H1 (cell line): ENCODE data around the gene KIF23. TPM values are rescaled to one million over a fixed set of nuclear protein-coding genes. Genes with fewer than 3 reads are reported as not detected.
A peak's percentile ranks its signal among the peaks of the same experiment; 100 is the strongest.

Experiments used
- CTCF ChIA-PET: fragments of 300-600 bp; sonication (Branson Sonifier 250); formaldehyde crosslinking; loops from one replicate; lab custom pipeline; 2021; ENCODE audit not compliant: partially characterized antibody; lab: Charles Lee
- POLR2A ChIA-PET: fragments of 300-600 bp; sonication (Branson Sonifier 250); formaldehyde crosslinking; loops from one replicate; lab custom pipeline; 2021; ENCODE audit warnings: inconsistent platforms; ENCODE audit not compliant: partially characterized antibody; lab: Charles Lee
- DNase-seq, 2 experiments: peaks; one replicate each; pipeline versions ENCODE4 v3.0.0 to v3.0.0-alpha.2; 2010 to 2022; ENCODE audit warnings: low spot score in 2 of 2, low read depth in 1 of 2, mixed read lengths in 1 of 2
- FAIRE-seq: peaks from 2 replicates; lab custom pipeline; 2011; peaks lifted over from hg19 to GRCh38; lab: Jason Lieb, UNC
- H2AFZ ChIP-seq: 2 replicates; pipeline ENCODE4 v1.8.1; 2012; ENCODE audit warnings: low read length, inconsistent platforms
- H2AK5ac ChIP-seq: 2 replicates; pipeline ENCODE4 v1.6.1; 2013; ENCODE audit warnings: low read depth, low read length
- H2BK120ac ChIP-seq: replicated peaks from 2 replicates; pipeline ENCODE3; 2013; ENCODE audit warnings: low read depth, low read length, inconsistent platforms
- H2BK12ac ChIP-seq: 2 replicates; pipeline ENCODE4 v1.6.1; 2013; ENCODE audit warnings: low read depth, low read length
- H2BK15ac ChIP-seq: 2 replicates; pipeline ENCODE4 v1.6.1; 2013; ENCODE audit warnings: low read length
- H2BK20ac ChIP-seq: 2 replicates; pipeline ENCODE4 v1.6.1; 2013; ENCODE audit warnings: low read length
- H2BK5ac ChIP-seq: 2 replicates; pipeline ENCODE4 v1.6.1; 2013; ENCODE audit warnings: low read depth, low read length
- H3K14ac ChIP-seq: 2 replicates; pipeline ENCODE4 v1.6.1; 2013; ENCODE audit warnings: inconsistent platforms; ENCODE audit not compliant: insufficient read length
- H3K18ac ChIP-seq: 2 replicates; pipeline ENCODE4 v1.6.1; 2013; ENCODE audit warnings: low read length; ENCODE audit errors: extremely low read depth
- H3K23ac ChIP-seq: 2 replicates; pipeline ENCODE4 v1.6.1; 2013; ENCODE audit warnings: inconsistent platforms; ENCODE audit not compliant: insufficient read length
- H3K23me2 ChIP-seq: 2 replicates; pipeline ENCODE4 v1.6.1; 2013; ENCODE audit warnings: low read depth, low read length
- H3K27ac ChIP-seq: 2 replicates; pipeline ENCODE4 v1.6.1; 2011; ENCODE audit warnings: low read depth, low read length, inconsistent platforms
- H3K27me3 ChIP-seq, 4 experiments: replicated peaks in 1 of 4; 1 replicate in 1 of 4; 2 replicates in 3 of 4; pipeline versions ENCODE4 v1.6.1 to v1.8.1; 2011 to 2013; ENCODE audit warnings: low read length in 3 of 4, mild to moderate bottlenecking in 3 of 4, inconsistent platforms in 2 of 4, mixed read lengths in 2 of 4, moderate library complexity in 1 of 4; ENCODE audit not compliant: control insufficient read depth in 3 of 4, insufficient read depth in 3 of 4; ENCODE audit errors: extremely low read depth in 1 of 4
- H3K36me3 ChIP-seq, 4 experiments: 2 replicates each; pipeline versions ENCODE4 v1.6.1 to v1.8.1; 2011 to 2013; ENCODE audit warnings: mild to moderate bottlenecking in 4 of 4, low read length in 3 of 4, moderate library complexity in 2 of 4, control low read depth in 1 of 4, inconsistent platforms in 1 of 4; ENCODE audit not compliant: insufficient read depth in 4 of 4, control insufficient read depth in 2 of 4
- H3K4ac ChIP-seq: replicated peaks from 2 replicates; pipeline ENCODE3; 2013; ENCODE audit warnings: low read length, low read depth, mixed read lengths, inconsistent platforms; ENCODE audit not compliant: insufficient read length
- H3K4me1 ChIP-seq, 4 experiments: replicated peaks in 1 of 4; 1 replicate in 1 of 4; 2 replicates in 3 of 4; pipeline versions ENCODE4 v1.6.1 to v1.8.1; 2011 to 2013; ENCODE audit warnings: low read length in 3 of 4, inconsistent platforms in 2 of 4, mixed read lengths in 1 of 4; ENCODE audit not compliant: insufficient read depth in 4 of 4, control insufficient read depth in 3 of 4
- H3K4me2 ChIP-seq, 2 experiments: 2 replicates each; pipeline versions ENCODE4 v1.6.1 to v1.8.1; 2011 to 2013; ENCODE audit warnings: low read depth in 2 of 2, low read length in 2 of 2, control low read depth in 1 of 2, inconsistent platforms in 1 of 2, mild to moderate bottlenecking in 1 of 2; ENCODE audit not compliant: insufficient read depth in 1 of 2
- H3K4me3 ChIP-seq, 4 experiments: fragments of 200-600, 300-600 bp in 1 of 4; sonication (generic), shearing (Covaris generic), sonication (Bioruptor Twin) in 1 of 4; 2 replicates each; pipeline versions ENCODE4 v1.5.1 to v1.8.1; 2011 to 2016; ENCODE audit warnings: low read length in 4 of 4, low read depth in 3 of 4, control low read depth in 2 of 4, inconsistent platforms in 2 of 4, mild to moderate bottlenecking in 2 of 4, mixed read lengths in 1 of 4, moderate library complexity in 1 of 4; ENCODE audit not compliant: insufficient read depth in 2 of 4; ENCODE audit errors: extremely low read depth in 1 of 4
- H3K56ac ChIP-seq: replicated peaks from 2 replicates; pipeline ENCODE3; 2013; ENCODE audit warnings: low read depth, mild to moderate bottlenecking, mixed read lengths, low read length, inconsistent platforms; ENCODE audit not compliant: insufficient read length
- H3K79me1 ChIP-seq: 2 replicates; pipeline ENCODE4 v1.6.1; 2013; ENCODE audit warnings: low read depth, low read length, control low read depth
- H3K79me2 ChIP-seq, 2 experiments: 2 replicates each; pipeline versions ENCODE4 v1.6.1 to v1.8.1; 2012 to 2013; ENCODE audit warnings: low read length in 2 of 2, mild to moderate bottlenecking in 2 of 2, inconsistent platforms in 1 of 2; ENCODE audit not compliant: insufficient read depth in 2 of 2, control insufficient read depth in 1 of 2
- H3K9ac ChIP-seq, 4 experiments: replicated peaks in 1 of 4; 1 replicate in 1 of 4; 2 replicates in 3 of 4; pipeline versions ENCODE4 v1.6.1 to v1.8.1; 2011 to 2013; ENCODE audit warnings: low read depth in 3 of 4, low read length in 3 of 4, control low read depth in 2 of 4, mild to moderate bottlenecking in 2 of 4, moderate library complexity in 2 of 4, inconsistent platforms in 1 of 4; ENCODE audit errors: extremely low read depth in 1 of 4
- H3K9me3 ChIP-seq, 2 experiments: 2 replicates each; pipeline versions ENCODE4 v1.6.1 to v1.8.1; 2012 to 2013; ENCODE audit warnings: mild to moderate bottlenecking in 2 of 2, moderate library complexity in 2 of 2, control low read depth in 1 of 2, inconsistent platforms in 1 of 2, low read depth in 1 of 2, low read length in 1 of 2, mixed read lengths in 1 of 2; ENCODE audit not compliant: insufficient read depth in 2 of 2
- H4K20me1 ChIP-seq, 2 experiments: replicated peaks in 1 of 2; 2 replicates each; pipeline versions ENCODE3 to v1.8.1; 2011 to 2013; ENCODE audit warnings: inconsistent platforms in 2 of 2, low read length in 2 of 2, mild to moderate bottlenecking in 1 of 2; ENCODE audit not compliant: insufficient read depth in 2 of 2, control insufficient read depth in 1 of 2
- H4K5ac ChIP-seq: 2 replicates; pipeline ENCODE4 v1.6.1; 2013; ENCODE audit warnings: low read length, low read depth, mixed read lengths, inconsistent platforms; ENCODE audit not compliant: insufficient read length
- H4K8ac ChIP-seq: 2 replicates; pipeline ENCODE4 v1.8.0; 2013; ENCODE audit warnings: mild to moderate bottlenecking, moderate library complexity, low read length, inconsistent platforms; ENCODE audit not compliant: insufficient read depth; ENCODE audit errors: extremely low read depth
- H4K91ac ChIP-seq: replicated peaks from 2 replicates; pipeline ENCODE3; 2013; ENCODE audit warnings: low read length, mixed read lengths, inconsistent platforms; ENCODE audit not compliant: insufficient read length
- CBX8 ChIP-seq: fragments of 300-800, 300-1000 bp; sonication (generic); IDR thresholded peaks from 2 replicates; pipeline ENCODE4 v1.7.1; 2016; ENCODE audit warnings: low read depth, low read length, borderline replicate concordance
- MAX ChIP-seq: IDR thresholded peaks from 2 replicates; pipeline ENCODE4 v1.6.1; 2012; ENCODE audit warnings: inconsistent platforms
- POU5F1 ChIP-seq: IDR thresholded peaks from 2 replicates; pipeline ENCODE4 v1.6.1; 2011; ENCODE audit warnings: low read depth, mild to moderate bottlenecking, low read length, moderate library complexity
- RBBP5 ChIP-seq: IDR thresholded peaks from 2 replicates; pipeline ENCODE4 v1.7.1; 2012; ENCODE audit warnings: low read depth, mild to moderate bottlenecking, inconsistent platforms, low read length, moderate library complexity, borderline replicate concordance
- RFX5 ChIP-seq: IDR thresholded peaks from 2 replicates; pipeline ENCODE4 v1.6.1; 2011; ENCODE audit warnings: low read depth, low read length, improper control_type of control experiment, borderline replicate concordance
- SIX5 ChIP-seq: IDR thresholded peaks from 2 replicates; pipeline ENCODE4 v1.6.1; 2011; ENCODE audit warnings: mild to moderate bottlenecking, low read depth, low read length
- TAF1 ChIP-seq: IDR thresholded peaks from 2 replicates; pipeline ENCODE4 v1.6.1; 2011; ENCODE audit warnings: mild to moderate bottlenecking, low read depth, low read length
- TEAD4 ChIP-seq: IDR thresholded peaks from 2 replicates; pipeline ENCODE4 v1.6.1; 2012; ENCODE audit warnings: low read depth, low read length, inconsistent platforms, mixed read lengths
- WGBS, 2 experiments: shearing (Covaris generic) in 1 of 2; methylation state at CpG; one replicate each; pipeline versions ENCODE4 v1.1.6 to v1.1.7; 2013 to 2015; ENCODE audit warnings: low lambda C conversion rate in 2 of 2, mixed read lengths in 2 of 2, inconsistent platforms in 1 of 2, low coverage in 1 of 2, missing lambda C conversion rate in 1 of 2; ENCODE audit not compliant: insufficient replicate concordance in 2 of 2, insufficient coverage in 1 of 2, insufficient read length in 1 of 2; ENCODE audit errors: extremely low coverage in 1 of 2, missing lambda C conversion rate in 1 of 2; 5-methylcytosine and 5-hydroxymethylcytosine counted together
- long read RNA-seq, 2 experiments: library from RNA in 1 of 2; library from capped mRNA in 1 of 2; stranded (forward); transcript quantifications; one replicate each; pipeline ENCODE4 v2.0.0, GENCODE V29; 2021; ENCODE audit warnings: inconsistent platforms in 1 of 2
- polyA minus RNA-seq, 3 experiments: library from RNA; depleted of rRNA, polyadenylated mRNA; stranded (reverse); fragments of >200 nt; gene quantifications; 1 replicate in 2 of 3; 2 replicates in 1 of 3; pipeline ENCODE4 v1.2.3, GENCODE V29; 2011
- polyA plus RNA-seq, 7 experiments: library from polyadenylated mRNA; depleted of rRNA in 3 of 7; stranded (reverse) in 5 of 7; unstranded in 2 of 7; fragments of >200 nt in 5 of 7; fragments of 200-250 nt in 2 of 7; gene quantifications; 1 replicate in 5 of 7; 2 replicates in 1 of 7; 4 replicates in 1 of 7; pipeline versions ENCODE4 v1.2.1 to v1.2.3, GENCODE V29; 2011 to 2013; ENCODE audit warnings: missing spikeins in 2 of 7, mixed read lengths in 2 of 7
- total RNA-seq: library from RNA; stranded (reverse); fragmentation: NEBNext Ultra II Directional; extraction: Animal tissue kit (Norgen Biotek cat#: 25700); gene quantifications from 2 replicates; pipeline ENCODE4 v1.2.1, GENCODE V29; 2021

The KIF23 gene
- 77.2 and 77.4 TPM in 2 replicates for total RNA-seq
- 17.9 and 26.2 TPM in 2 replicates for polyA plus RNA-seq (2011; rRNA removed)
- polyA plus RNA-seq (2011; cell fraction: cytosol; rRNA removed): 35.8 TPM
- 26.3 TPM for polyA plus RNA-seq (2011; cell fraction: nucleus; rRNA removed)
- polyA plus RNA-seq (2012, experiment 1 of 2): 49.1 to 67.9 TPM (median 50.1 TPM) in 4 replicates
- polyA plus RNA-seq (2012, experiment 2 of 2): 3.7 TPM
- 40.5 TPM for polyA plus RNA-seq (2013, experiment 1 of 2)
- 39.7 TPM for polyA plus RNA-seq (2013, experiment 2 of 2)
- 31.8 and 41.4 TPM in 2 replicates for polyA minus RNA-seq (2011; rRNA and poly(A)+ RNA removed)
- polyA minus RNA-seq (2011; cell fraction: cytosol; rRNA and poly(A)+ RNA removed): 34.8 TPM
- 52.6 TPM for polyA minus RNA-seq (2011; cell fraction: nucleus; rRNA and poly(A)+ RNA removed)
- long read RNA-seq, experiment 1, partial matches to known transcripts: 31 of 47 reads
- long read RNA-seq, experiment 1, other reads (novel, unspliced or antisense): 12 of 47 reads
- long read RNA-seq, experiment 2, transcript KIF23-202 (22 exons, 3,351 nt): major isoform, 5 of 31 reads
- long read RNA-seq, experiment 2, partial matches to known transcripts: 20 of 31 reads
- long read RNA-seq, experiment 2, other reads (novel, unspliced or antisense): 6 of 31 reads

DNA sequence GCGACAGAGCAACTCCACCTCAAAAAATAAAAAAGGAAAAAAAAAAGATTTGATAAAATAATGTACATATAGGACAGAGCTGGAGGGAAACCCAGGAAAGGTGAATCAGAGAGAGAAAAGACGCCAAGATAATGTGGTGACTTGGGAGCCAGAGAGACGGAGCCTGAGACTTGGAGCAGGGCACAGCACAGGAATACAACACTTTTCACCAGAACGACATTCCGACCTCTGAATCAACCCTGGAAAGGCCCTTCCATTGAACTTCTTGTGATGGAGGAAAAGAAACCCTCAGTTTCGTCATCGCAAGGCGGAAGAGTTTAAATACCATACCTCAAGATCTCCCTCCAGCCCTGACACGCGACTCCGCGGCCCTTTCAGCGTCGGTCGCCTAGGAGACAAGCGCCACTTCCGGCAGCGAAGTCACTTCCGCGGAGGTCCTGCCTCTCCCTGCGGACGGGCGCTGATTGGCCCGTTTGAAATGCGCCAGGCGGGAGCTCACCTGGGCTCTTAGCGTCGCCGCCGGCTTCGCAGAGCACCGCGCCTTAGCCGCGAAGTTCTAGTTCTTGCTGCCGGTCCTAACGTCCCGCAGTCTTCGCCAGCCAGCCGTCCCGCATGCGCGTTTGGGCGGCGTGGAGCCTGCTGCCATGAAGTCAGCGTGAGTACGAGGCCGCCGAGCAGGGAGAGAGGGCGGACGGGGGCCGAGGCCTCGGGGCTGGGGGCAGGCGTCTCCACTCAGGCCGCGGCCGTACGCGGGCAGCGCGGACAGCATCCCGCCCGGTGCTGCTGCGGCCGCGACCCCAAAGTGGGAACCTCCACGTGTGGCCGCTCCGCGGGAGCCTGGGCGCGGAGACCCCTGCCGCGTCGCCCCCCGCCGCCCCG, at the start of gene KIF23:
Gene KIF23 (plus strand): TSS at position 528 of the 879 bp plus-strand sequence. CDS start 117 bp downstream, at position 645.
- H3K79me1 ChIP-seq: peaks cover 3% of the 10 kb centered on the region
- DNase-seq (peak; percentile 84 to 90), FAIRE-seq (no peak)
- H3K4me1 ChIP-seq: peaks cover 0 to 2% (median under 1%) of the 10 kb centered on the region in 4 experiments; a peak in 2 of 7 replicates
- H4K8ac ChIP-seq: peak within 1 kb of the TSS; percentile 41; the same call in 1 of the 2 replicates
- H3K4me3 ChIP-seq: peak within 1 kb of the TSS; percentile 81 to 95 (median 88)
- H3K18ac ChIP-seq: peak within 1 kb of the TSS; percentile 97
- H3K56ac ChIP-seq: peak within 1 kb of the TSS; percentile 60
- H3K23ac ChIP-seq: no peak within 1 kb of the TSS
- H3K4ac ChIP-seq: no peak within 1 kb of the TSS
- peak within 1 kb of the TSS; percentile 90; the same call in 1 of the 2 replicates for H2AFZ ChIP-seq
- no peaks in the 10 kb centered on the region for H3K9me3 ChIP-seq
- no peaks in the 10 kb centered on the region for H3K27me3 ChIP-seq
- peaks cover 0 to 2% of the 10 kb centered on the region in 2 experiments for H4K20me1 ChIP-seq
- no peak within 1 kb of the TSS for H2AK5ac ChIP-seq
- 3% methylated on average over 60 of the region's 78 CpGs; no CpG with 5 or more reads in 1 of the 2 experiments for WGBS, 2 experiments
- H4K5ac ChIP-seq: peak within 1 kb of the TSS; percentile 91
- no peak within 1 kb of the TSS for H2BK120ac ChIP-seq
- POLR2A ChIA-PET: interaction anchor here (0.6 to 8.0 kb wide), 11 partner anchors 8 to 1704 kb away, joined by 3 to 97 read pairs (median 5); partner anchors contain the start of genes GLCE and RPLP1
- no peak within 1 kb of the TSS for H2BK20ac ChIP-seq
- H3K9ac ChIP-seq: peak within 1 kb of the TSS; percentile 64 to 81 (median 70)
- H2BK12ac ChIP-seq: no peak within 1 kb of the TSS
- H3K79me2 ChIP-seq: peaks cover 5 to 40% of the 10 kb centered on the region in 2 experiments; a peak in 3 of 4 replicates
- H2BK5ac ChIP-seq: peak within 1 kb of the TSS; percentile 77
- peak within 1 kb of the TSS; percentile 78 to 92 for H3K4me2 ChIP-seq
- H3K27ac ChIP-seq: peak within 1 kb of the TSS; percentile 53; the same call in 1 of the 2 replicates
- peaks cover 4 to 18% (median 11%) of the 10 kb centered on the region in 4 experiments; a peak in 7 of 8 replicates for H3K36me3 ChIP-seq
- no peak within 1 kb of the TSS for H3K14ac ChIP-seq
- CTCF ChIA-PET: interaction anchor here (0.6 to 1.3 kb wide), 7 partner anchors 11 to 381 kb away, joined by 3 to 4 read pairs (median 3); no protein-coding TSS in a partner anchor
- H4K91ac ChIP-seq: peak within 1 kb of the TSS; percentile 79
- H2BK15ac ChIP-seq: no peak within 1 kb of the TSS
- peaks cover 5% of the 10 kb centered on the region; the same call in 1 of the 2 replicates for H3K23me2 ChIP-seq
- TF ChIP-seq RFX5 (no peak), RBBP5 (peak; percentile 46; the same call in 1 of the 2 replicates), TAF1 (peak; percentile 85), MAX (peak; percentile 96), TEAD4 (no peak), POU5F1 (no peak), SIX5 (no peak), CBX8 (no peak)
